Adrenal gland (tissue), 5 donors: ENCODE results near the gene CALD1.

Source experiments
- POLR2A ChIP-seq, 2 donors: fragments of 450-650 bp; IDR thresholded peaks; one replicate each; pipeline ENCODE4 v1.6.1; 2017; ENCODE audit warnings: antibody characterized with exemption in 2 of 2, mild to moderate bottlenecking in 2 of 2, moderate library complexity in 1 of 2
- TF ChIP-seq, protein P1 (sequence below), 6 experiments: fragments of 450-650 bp in 4 of 6; fragments of 200-600 bp in 2 of 6; sonication (generic) in 1 of 6; IDR thresholded peaks; 1 replicate in 5 of 6; 2 replicates in 1 of 6; pipeline versions ENCODE4 v1.5.1 to v1.8.0; 2016 to 2021; ENCODE audit warnings: antibody characterized with exemption in 6 of 6, mild to moderate bottlenecking in 2 of 6, moderate library complexity in 1 of 6
- donor health status: DM: no; HTN: no; CAD: no.

DNA sequence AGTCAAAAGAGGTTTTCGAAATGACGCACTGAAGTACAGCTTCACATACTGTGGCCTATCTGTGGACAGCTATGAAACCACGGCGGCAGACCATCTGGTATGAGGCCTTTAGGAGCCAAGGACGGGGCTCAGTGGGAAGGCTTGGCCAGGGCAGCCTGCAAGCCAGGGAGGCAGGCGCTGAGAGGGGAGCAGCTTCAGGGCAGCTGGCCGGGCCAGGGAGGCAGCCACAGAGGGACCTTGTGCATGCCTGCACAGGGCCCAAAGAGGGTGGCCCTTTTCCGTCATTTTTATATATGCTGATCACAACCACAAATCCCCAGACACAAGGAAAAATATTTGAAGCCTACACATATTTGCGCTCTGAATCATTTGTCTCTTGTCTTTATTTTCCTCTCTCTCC is 13.5 kb downstream of the CALD1 start:
- TF ChIP-seq, protein P1, sequence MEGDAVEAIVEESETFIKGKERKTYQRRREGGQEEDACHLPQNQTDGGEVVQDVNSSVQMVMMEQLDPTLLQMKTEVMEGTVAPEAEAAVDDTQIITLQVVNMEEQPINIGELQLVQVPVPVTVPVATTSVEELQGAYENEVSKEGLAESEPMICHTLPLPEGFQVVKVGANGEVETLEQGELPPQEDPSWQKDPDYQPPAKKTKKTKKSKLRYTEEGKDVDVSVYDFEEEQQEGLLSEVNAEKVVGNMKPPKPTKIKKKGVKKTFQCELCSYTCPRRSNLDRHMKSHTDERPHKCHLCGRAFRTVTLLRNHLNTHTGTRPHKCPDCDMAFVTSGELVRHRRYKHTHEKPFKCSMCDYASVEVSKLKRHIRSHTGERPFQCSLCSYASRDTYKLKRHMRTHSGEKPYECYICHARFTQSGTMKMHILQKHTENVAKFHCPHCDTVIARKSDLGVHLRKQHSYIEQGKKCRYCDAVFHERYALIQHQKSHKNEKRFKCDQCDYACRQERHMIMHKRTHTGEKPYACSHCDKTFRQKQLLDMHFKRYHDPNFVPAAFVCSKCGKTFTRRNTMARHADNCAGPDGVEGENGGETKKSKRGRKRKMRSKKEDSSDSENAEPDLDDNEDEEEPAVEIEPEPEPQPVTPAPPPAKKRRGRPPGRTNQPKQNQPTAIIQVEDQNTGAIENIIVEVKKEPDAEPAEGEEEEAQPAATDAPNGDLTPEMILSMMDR (IDR thresholded peaks at IDR 0.05), result no peak
- no peak for TF ChIP-seq POLR2A (IDR thresholded peaks at IDR 0.05)
